ENCODE data around the gene FOXF1.

- no peak for TF ChIP-seq ATF2 (CRISPR knock-in tag; IDR thresholded peaks at IDR 0.05; ENCODE audit: borderline replicate concordance, low read depth)
- no peak for TF ChIP-seq CTCF (IDR thresholded peaks at IDR 0.05)
- TF ChIP-seq FOXP1 (CRISPR knock-in tag; IDR thresholded peaks at IDR 0.05; ENCODE audit: borderline replicate concordance): no peak
- no peak for TF ChIP-seq USF1 (CRISPR knock-in tag; IDR thresholded peaks at IDR 0.05)
- TF ChIP-seq TEAD4 (CRISPR knock-in tag; IDR thresholded peaks at IDR 0.05): no peak
- no peak for TF ChIP-seq AR (CRISPR knock-in tag; IDR thresholded peaks at IDR 0.05)
- no peak for TF ChIP-seq ATF3 (CRISPR knock-in tag; conservative IDR thresholded peaks at IDR 0.05)
- no peak for TF ChIP-seq STAT6 (CRISPR knock-in tag; conservative IDR thresholded peaks at IDR 0.05; ENCODE audit: low read depth)
- no peak for TF ChIP-seq SMAD4 (CRISPR knock-in tag; IDR thresholded peaks at IDR 0.05)
- TF ChIP-seq MAX (CRISPR knock-in tag; IDR thresholded peaks at IDR 0.05): no peak
- no peak for TF ChIP-seq PRDM15 (CRISPR knock-in tag; IDR thresholded peaks at IDR 0.05)
Observed at GRCh38 chr16:86521236-86522197, 11.2 kb downstream of the FOXF1 start.

Measured in WTC11 (cell line).